Measurements from ENCODE around the gene CAMTA1. TPM values are rescaled to one million over a fixed set of nuclear protein-coding genes. Genes with fewer than 3 reads are reported as not detected.
"Not testable (repeated sequence)": the region's sequence is repeated elsewhere in the genome, so short reads cannot be mapped to it uniquely, and the experiment has no call there.

Gene CAMTA1
- total RNA-seq, 1 donor from 2014 or later: 69.9 TPM

DNA sequence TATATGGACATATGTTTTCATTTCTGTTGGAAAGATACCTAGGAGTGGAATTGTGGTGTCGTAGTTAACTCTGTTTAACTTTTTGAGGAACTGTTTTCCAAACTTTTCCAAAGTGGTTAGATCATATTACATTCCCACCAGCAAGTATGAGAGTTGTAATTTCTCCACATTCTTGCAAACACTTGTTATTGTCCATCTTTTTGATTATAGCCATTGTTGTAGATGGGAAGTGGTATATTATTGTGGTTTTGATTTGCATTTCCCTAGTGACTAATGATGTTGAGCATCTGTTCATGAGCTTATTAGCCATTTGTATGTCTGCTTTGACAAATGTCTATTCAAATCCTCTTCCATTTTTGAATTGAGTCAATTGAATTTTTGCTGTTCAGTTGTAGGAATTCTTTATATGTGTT, 19.8 kb downstream of the CAMTA1 start:
- Mint-ChIP-seq H3K9me3 (no peaks in the 10 kb centered on the region), H3K27me3 (no peaks in the 10 kb centered on the region), H3K4me3 (no peak overlapping the region), H3K27ac (no peak overlapping the region), H3K36me3 (ENCODE audit: low read depth) (no peaks in the 10 kb centered on the region), H3K4me1 (peaks cover 21% of the 10 kb centered on the region)
- no peak for DNase-seq
- intact Hi-C loops (cut with micrococcal nuclease): no loop called here

GRCh38 chr1:6807782-6808181, 22.5 kb downstream of the CAMTA1 start:
- H3K36me3 Mint-ChIP-seq (ENCODE audit: low read depth): no peaks in the 10 kb centered on the region
- intact Hi-C loops (cut with micrococcal nuclease): no loop called here
- DNase-seq: no peak
- no peaks in the 10 kb centered on the region for H3K9me3 Mint-ChIP-seq
- no peaks in the 10 kb centered on the region for H3K27me3 Mint-ChIP-seq
- H3K4me3 Mint-ChIP-seq: no peak overlapping the region
- H3K27ac Mint-ChIP-seq: no peak overlapping the region
- peaks cover 21% of the 10 kb centered on the region for H3K4me1 Mint-ChIP-seq

DNA sequence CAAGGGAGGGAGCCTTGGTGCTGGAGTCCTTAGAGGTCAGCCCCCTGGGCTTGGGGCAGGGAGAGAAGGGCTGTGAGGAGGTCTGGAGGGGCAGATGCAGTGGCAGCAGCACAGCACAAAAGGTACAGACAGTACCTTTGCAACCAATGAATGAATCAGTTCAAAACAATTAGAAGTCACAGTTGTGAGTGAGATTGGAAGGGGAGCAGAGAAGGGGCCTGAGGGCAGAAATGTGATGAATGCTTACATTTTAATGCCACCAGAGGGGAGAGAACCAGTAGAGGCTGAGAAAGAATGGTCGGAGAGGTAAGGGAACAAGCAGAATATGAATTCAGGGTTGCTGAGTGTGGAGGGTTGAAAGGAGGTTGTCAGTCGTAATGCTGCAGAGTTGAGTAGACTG, 24.2 kb downstream of the CAMTA1 start:
- Mint-ChIP-seq H3K4me3 (no peak overlapping the region), H3K9me3 (no peaks in the 10 kb centered on the region), H3K27me3 (no peaks in the 10 kb centered on the region), H3K36me3 (ENCODE audit: low read depth) (no peaks in the 10 kb centered on the region), H3K27ac (no peak overlapping the region), H3K4me1 (peaks cover 17% of the 10 kb centered on the region)
- intact Hi-C loops (cut with micrococcal nuclease): no loop called here
- DNase-seq: no peak

DNA sequence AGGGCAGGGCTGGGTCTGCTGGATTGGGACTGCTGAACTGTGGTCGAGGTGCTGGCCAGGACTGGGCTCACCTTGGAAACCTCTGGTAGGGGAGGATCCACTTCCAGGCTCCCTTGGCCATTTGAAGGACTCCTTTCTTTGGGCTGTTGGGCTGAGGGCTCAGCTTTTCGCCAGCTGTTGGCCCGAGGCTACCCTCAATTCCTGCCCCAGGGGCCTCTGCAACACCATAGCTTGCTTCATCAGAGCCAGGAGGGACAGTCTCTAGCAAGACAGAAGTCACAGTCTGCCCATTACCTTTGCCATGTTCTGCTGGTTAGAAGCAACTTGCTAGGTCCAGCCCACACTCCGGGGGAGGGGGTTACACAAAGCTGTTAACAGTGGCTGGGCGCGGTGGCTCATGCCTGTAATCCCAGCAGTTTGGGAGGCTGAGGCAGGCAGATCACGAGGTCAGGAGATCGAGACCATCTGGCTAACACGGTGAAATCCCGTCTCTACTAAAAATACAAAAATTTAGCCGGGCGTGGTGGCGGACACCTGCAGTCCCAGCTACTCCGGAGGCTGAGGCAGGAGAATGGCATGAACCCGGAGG, 25.0 kb downstream of the CAMTA1 start:
- H3K27me3 Mint-ChIP-seq; H3K36me3 Mint-ChIP-seq (ENCODE audit: low read depth); H3K9me3 Mint-ChIP-seq; DNase-seq; H3K27ac Mint-ChIP-seq; H3K4me3 Mint-ChIP-seq; intact Hi-C loops (cut with micrococcal nuclease): not testable (repeated sequence)
- H3K4me1 Mint-ChIP-seq: peaks cover 13% of the 10 kb centered on the region

DNA sequence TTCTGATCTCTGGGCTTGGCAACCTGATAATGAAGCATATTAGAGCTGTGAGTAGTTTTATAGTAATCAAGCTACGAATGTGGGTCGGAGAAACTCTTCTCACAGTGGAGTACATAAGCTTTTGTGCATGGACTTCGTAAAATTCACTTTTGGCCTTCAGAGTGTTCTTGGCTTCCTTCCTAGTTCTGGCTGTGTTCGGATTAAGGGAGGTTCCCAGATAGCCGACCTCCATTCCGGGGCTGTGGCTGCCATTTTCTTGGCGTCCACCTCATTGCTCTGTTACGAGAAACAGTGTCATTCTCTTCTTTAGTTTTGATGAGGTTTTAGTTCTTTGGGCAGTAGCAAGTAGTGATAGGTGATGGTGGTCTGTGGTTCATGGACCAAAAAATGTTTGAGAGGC, 26.3 kb downstream of the CAMTA1 start:
- H3K36me3 Mint-ChIP-seq (ENCODE audit: low read depth): no peaks in the 10 kb centered on the region
- no peaks in the 10 kb centered on the region for H3K9me3 Mint-ChIP-seq
- intact Hi-C loops (cut with micrococcal nuclease): no loop called here
- H3K4me1 Mint-ChIP-seq: no peaks in the 10 kb centered on the region
- no peak for DNase-seq
- no peak overlapping the region for H3K4me3 Mint-ChIP-seq
- no peak overlapping the region for H3K27ac Mint-ChIP-seq
- H3K27me3 Mint-ChIP-seq: no peaks in the 10 kb centered on the region

GRCh38 chr1:6813165-6813564, 27.9 kb downstream of the CAMTA1 start:
- intact Hi-C loops (cut with micrococcal nuclease): no loop called here
- DNase-seq: no peak
- no peaks in the 10 kb centered on the region for H3K27me3 Mint-ChIP-seq
- no peaks in the 10 kb centered on the region for H3K9me3 Mint-ChIP-seq
- H3K4me3 Mint-ChIP-seq: no peak overlapping the region
- no peaks in the 10 kb centered on the region for H3K4me1 Mint-ChIP-seq
- no peaks in the 10 kb centered on the region for H3K36me3 Mint-ChIP-seq (ENCODE audit: low read depth)
- no peak overlapping the region for H3K27ac Mint-ChIP-seq

GRCh38 chr1:6815726-6816125, 30.5 kb downstream of the CAMTA1 start:
- Mint-ChIP-seq H3K9me3 (no peaks in the 10 kb centered on the region), H3K4me3 (no peak overlapping the region), H3K36me3 (ENCODE audit: low read depth) (no peaks in the 10 kb centered on the region), H3K4me1 (peaks cover 4% of the 10 kb centered on the region), H3K27ac (no peak overlapping the region), H3K27me3 (no peaks in the 10 kb centered on the region)
- intact Hi-C loops (cut with micrococcal nuclease): no loop called here
- DNase-seq: no peak

- Mint-ChIP-seq H3K36me3 (ENCODE audit: low read depth) (no peaks in the 10 kb centered on the region), H3K4me1 (peaks cover 4% of the 10 kb centered on the region), H3K27ac (no peak overlapping the region), H3K9me3 (no peaks in the 10 kb centered on the region), H3K4me3 (no peak overlapping the region), H3K27me3 (no peaks in the 10 kb centered on the region)
- DNase-seq: no peak
- intact Hi-C loops (cut with micrococcal nuclease): no loop called here
Observed at GRCh38 chr1:6819246-6820040, 34.2 kb downstream of the CAMTA1 start.

GRCh38 chr1:6820899-6821298, 35.6 kb downstream of the CAMTA1 start:
- peaks cover 4% of the 10 kb centered on the region for H3K4me1 Mint-ChIP-seq
- H3K27ac Mint-ChIP-seq: no peak overlapping the region
- intact Hi-C loops (cut with micrococcal nuclease): no loop called here
- DNase-seq: no peak
- H3K36me3 Mint-ChIP-seq (ENCODE audit: low read depth): no peaks in the 10 kb centered on the region
- H3K27me3 Mint-ChIP-seq: no peaks in the 10 kb centered on the region
- H3K9me3 Mint-ChIP-seq: no peaks in the 10 kb centered on the region
- no peak overlapping the region for H3K4me3 Mint-ChIP-seq

- Mint-ChIP-seq H3K27ac (no peak overlapping the region), H3K9me3 (no peaks in the 10 kb centered on the region), H3K27me3 (no peaks in the 10 kb centered on the region), H3K36me3 (ENCODE audit: low read depth) (peaks cover 3% of the 10 kb centered on the region), H3K4me3 (no peak overlapping the region), H3K4me1 (peaks cover 4% of the 10 kb centered on the region)
- intact Hi-C loops (cut with micrococcal nuclease): no loop called here
- DNase-seq: no peak
Observed at GRCh38 chr1:6822530-6823359, 37.5 kb downstream of the CAMTA1 start.

- intact Hi-C loops (cut with micrococcal nuclease): no loop called here
- H3K4me1 Mint-ChIP-seq: peaks cover 4% of the 10 kb centered on the region
- H3K27ac Mint-ChIP-seq: no peak overlapping the region
- H3K9me3 Mint-ChIP-seq: no peaks in the 10 kb centered on the region
- DNase-seq: no peak
- peaks cover 3% of the 10 kb centered on the region for H3K36me3 Mint-ChIP-seq (ENCODE audit: low read depth)
- no peaks in the 10 kb centered on the region for H3K27me3 Mint-ChIP-seq
- no peak overlapping the region for H3K4me3 Mint-ChIP-seq
Observed at GRCh38 chr1:6823793-6824192, 38.5 kb downstream of the CAMTA1 start.

- no peak for DNase-seq
- H3K9me3 Mint-ChIP-seq: no peaks in the 10 kb centered on the region
- intact Hi-C loops (cut with micrococcal nuclease): no loop called here
- H3K36me3 Mint-ChIP-seq (ENCODE audit: low read depth): peaks cover 3% of the 10 kb centered on the region
- no peaks in the 10 kb centered on the region for H3K27me3 Mint-ChIP-seq
- H3K27ac Mint-ChIP-seq: no peak overlapping the region
- H3K4me1 Mint-ChIP-seq: no peaks in the 10 kb centered on the region
- no peak overlapping the region for H3K4me3 Mint-ChIP-seq
Observed at GRCh38 chr1:6824665-6825368, 39.6 kb downstream of the CAMTA1 start.

DNA sequence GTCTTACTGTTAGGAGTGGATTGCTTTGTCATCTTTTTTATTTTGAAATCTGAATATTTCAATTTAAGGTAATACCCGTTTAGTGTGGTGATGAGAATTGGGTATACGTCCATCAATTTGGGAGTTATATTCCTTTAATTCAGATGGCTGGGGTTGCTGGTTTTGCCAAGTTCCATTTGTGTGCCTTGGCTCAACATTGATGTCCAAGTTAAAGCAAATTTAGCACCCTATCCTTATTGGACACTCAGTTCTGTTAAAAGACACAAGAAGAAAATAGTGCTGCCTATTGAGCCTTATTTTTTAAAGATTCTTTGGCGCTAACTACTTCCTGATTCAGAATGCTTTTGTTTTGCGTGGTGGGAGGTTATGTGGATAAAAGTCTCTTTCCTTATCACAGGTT, 40.6 kb downstream of the CAMTA1 start:
- Mint-ChIP-seq H3K4me3 (no peak overlapping the region), H3K27ac (no peak overlapping the region), H3K36me3 (ENCODE audit: low read depth) (peaks cover 3% of the 10 kb centered on the region), H3K9me3 (no peaks in the 10 kb centered on the region), H3K4me1 (no peaks in the 10 kb centered on the region), H3K27me3 (no peaks in the 10 kb centered on the region)
- intact Hi-C loops (cut with micrococcal nuclease): no loop called here
- no peak for DNase-seq

DNA sequence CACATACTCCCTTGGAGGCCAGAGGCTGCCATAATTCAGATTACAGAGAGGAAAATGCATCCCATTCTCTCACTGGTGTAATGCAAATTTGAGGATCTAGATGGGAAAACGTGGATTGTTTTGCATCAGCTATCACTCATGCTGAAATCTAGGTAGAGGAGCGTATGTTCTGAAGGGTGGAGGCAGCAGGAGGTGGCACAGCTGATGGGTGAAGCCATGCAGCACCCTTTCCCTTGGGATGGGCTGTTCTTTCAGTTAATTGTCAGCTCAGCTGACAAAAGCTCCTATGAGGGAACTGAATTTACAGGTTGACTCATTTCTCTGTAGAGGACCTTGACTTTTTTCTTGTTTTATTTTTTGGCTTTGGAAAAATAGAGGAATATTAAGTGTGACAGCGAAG, 41.8 kb downstream of the CAMTA1 start:
- H3K4me1 Mint-ChIP-seq: no peaks in the 10 kb centered on the region
- H3K27me3 Mint-ChIP-seq: no peaks in the 10 kb centered on the region
- intact Hi-C loops (cut with micrococcal nuclease): no loop called here
- H3K36me3 Mint-ChIP-seq (ENCODE audit: low read depth): peaks cover 3% of the 10 kb centered on the region
- no peak overlapping the region for H3K27ac Mint-ChIP-seq
- DNase-seq: no peak
- H3K9me3 Mint-ChIP-seq: no peaks in the 10 kb centered on the region
- H3K4me3 Mint-ChIP-seq: no peak overlapping the region
